GM19468 (cell line): ENCODE results near the gene FAM180A.

Experiments
- ATAC-seq: cut with Tn5 transposase; IDR thresholded peaks from one replicate; pipeline ENCODE4 v1.9.1; 2021; ENCODE audit warnings: mild to moderate bottlenecking, moderate library complexity, moderate number of reproducible peaks; ENCODE audit not compliant: unreplicated experiment; ENCODE audit errors: extremely low read depth

FAM180A gene

DNA sequence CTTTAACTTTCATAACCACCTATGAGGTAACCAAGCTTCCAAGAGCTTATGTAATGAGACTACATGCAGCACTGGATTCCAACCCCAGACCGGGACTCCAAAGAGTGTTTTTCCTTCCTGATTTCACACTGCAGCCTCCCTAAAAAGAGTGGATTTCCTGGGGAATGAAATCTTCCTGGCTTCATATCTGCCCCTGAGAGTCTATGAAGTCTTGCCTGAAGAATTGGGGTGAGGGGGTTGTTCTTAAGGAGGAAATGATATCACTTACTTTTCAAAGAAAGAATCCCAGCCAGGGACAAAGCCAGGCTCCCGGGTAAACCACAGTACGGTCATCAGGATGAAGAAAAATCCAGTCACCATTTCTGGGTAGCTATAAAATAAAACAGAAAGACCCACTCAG lies 56.6 kb downstream of the FAM180A start:
- ATAC-seq = no peak

DNA sequence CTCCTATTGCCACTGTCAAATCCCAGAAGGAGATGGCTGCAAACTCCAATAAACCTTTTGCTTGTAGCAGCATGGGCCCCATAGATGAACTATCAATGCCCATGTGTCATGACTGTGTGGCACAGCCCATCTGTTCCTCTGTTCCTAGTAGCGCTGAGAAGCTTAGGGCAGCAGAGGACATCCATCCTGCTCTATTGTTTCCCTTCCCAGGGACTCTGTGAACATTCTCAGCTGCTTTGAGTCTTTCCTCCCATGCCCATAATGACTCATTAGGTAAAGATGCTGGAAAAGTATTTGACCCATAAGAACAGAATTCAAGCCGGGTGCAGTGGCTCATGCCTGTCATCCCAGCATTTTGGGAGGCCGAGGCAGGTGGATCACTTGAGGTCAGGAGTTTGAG lies 58.0 kb downstream of the FAM180A start:
- no peak for ATAC-seq

DNA sequence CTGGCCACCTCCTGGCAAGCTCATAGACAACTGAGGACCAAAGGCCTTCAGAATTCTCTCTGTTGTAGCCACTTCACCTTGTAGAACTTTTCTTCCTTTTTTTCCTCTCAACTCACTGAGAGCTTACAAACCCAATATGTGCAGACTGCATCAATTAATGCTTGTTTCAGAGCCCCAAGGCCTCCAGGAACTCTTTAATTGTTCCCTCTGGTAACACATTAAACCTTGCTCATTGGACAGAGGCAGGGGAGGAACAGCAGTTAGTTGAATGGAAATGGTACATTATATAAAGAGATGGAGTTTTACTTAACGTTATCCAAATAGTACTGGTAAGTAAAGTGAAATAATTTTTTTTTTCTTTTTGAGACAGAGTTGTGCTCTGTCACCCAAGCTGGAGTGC lies 61.1 kb downstream of the FAM180A start:
- ATAC-seq = no peak

DNA sequence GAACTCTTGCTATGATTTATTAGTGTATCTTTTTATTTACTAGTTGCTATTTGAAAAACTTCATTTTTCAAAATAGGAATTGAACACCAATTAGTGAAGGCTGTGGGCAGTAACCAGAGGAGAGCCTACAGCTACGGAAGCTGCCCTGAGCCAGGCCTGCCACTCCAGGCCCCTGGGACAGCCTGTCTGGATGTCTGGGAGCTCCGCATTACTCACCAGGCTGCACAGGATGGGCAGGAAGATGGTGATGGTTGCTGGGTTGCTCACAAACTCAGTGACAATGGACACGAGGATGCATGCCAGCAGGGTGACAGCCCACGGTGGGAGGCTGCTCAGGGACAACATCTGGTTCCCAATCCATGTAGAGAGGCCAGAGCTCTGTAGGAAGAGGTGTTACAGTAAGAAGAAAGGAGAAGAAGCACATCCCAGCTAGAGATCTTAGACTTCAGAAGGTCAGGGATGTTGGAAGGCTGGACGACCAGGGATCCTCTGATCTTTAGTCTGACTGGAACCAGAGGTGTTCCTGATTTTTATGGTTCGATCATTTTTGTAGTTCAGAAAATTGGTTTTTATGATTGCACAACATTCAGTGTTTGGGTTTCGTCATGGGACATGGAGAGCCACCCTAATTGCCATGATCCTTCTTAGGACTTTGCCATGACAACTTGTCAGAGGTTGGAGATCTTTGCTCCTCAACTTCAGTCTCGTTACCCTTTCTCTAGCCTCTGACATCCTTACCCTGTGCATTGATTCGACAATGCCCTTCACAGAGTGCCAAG lies 63.1 kb downstream of the FAM180A start:
- no peak for ATAC-seq

DNA sequence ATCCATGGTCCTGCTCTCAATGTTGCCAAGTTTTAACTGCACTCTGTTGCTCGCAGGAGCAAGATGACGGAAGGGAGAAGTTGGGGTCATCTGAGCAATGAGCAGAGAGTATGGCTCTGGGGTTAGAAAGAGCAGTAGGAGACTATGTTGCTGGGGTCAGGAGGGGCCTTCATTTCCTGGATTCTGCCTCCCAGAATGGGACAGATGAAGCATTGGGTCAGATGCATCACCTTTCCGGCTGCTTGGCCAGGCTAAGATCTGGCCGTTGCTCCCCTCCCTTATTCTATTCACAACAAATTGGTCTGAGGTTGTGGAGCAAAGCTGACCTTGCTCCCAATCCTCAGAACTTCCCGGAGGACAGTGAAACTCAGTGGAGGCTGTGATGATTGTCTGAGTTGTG lies 63.9 kb downstream of the FAM180A start:
- ATAC-seq = no peak

DNA sequence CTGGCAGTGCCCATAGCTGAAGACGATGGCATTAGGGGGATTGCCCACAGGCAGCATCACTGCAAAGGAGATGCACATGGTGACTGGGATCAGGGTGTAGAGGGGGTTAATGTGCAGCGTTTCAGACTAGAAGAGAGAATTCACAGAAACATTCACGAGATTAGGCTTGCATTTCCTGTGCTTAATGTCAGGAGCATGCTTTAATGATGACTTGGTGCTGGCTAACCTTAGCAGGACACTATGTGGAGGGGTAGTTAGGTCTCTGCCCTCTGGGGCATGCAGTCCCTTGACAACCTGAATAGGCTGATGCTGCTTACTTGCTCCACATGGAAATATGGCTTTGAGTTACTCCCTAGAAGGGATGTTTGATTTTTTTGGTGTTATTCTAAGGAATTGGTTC lies 64.5 kb downstream of the FAM180A start:
- no peak for ATAC-seq

DNA sequence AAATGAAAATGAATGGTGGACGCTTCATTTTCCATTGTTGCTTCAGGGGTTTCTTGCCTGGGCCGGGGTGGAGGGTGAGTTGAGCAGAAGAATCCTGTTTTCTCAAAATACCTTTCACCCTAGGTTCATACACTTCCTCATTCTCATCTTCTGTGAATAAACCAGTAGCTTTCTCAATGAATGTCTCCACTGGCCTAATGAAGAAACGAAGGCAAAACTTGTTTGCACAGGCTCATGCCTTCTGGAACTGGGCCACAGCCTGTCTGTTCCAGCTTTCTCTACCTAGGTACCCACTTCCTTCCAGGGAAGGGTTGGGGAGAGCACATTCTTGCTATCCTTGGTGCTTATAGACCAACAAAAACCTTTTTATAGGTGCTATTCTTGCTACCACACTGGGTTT lies 65.0 kb downstream of the FAM180A start:
- ATAC-seq = no peak

DNA sequence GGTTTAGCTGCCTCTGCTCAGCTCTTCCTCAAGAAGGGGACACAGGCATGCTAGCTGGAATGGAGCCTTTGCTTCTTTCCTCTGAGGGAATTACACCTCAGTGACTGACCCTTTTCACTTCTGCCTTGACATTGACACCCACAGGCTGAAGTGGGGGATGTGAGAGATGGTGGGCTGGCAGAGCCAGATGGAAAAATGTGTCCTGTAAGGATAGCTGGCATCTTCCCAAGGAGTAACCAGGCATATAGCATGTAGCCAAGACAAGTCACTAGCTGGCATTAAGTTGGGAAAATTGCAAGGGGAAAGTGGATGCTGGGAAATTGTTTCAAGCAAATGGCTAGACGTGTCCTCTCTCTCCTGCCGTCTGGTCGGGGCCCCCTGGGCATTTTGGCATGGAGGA lies 66.4 kb downstream of the FAM180A start:
- no peak for ATAC-seq

DNA sequence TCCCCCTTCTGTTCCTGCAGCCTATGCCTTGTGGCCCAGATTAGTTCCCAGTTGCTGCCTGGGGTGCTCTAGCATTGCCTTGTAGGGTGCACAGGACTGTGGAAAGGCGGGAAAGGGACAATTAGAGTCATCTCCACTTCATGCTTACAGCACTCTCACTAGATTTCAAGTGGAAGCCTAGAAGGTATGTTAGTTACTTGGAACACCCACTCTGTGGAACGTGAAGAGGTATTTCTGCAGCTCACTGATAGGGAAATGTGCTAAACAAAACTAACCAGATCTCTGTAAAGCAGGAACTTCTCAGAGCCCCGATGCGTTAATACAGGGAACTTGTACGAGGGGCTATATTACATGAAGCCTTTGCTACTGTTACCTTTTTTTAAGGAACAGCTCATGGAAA lies 66.9 kb downstream of the FAM180A start:
- no peak for ATAC-seq
